GM12878 (cell line): ENCODE measurements around the gene TRIM32. TPM values are rescaled to one million over a fixed set of nuclear protein-coding genes. Genes with fewer than 3 reads are reported as not detected.

Experiments
- ATAC-seq: fragments of 200-7000 bp; cut with Tn5 transposase; 3 replicates; pipeline ENCODE4 v1.9.1; 2020; ENCODE audit warnings: mild to moderate bottlenecking, moderate library complexity
- BruUV-seq: library from RNA; stranded (reverse); fragments of 400-500 nt; replicated peaks from 2 replicates; lab custom pipeline; 2021; lab: Mats Ljungman, UMichigan
- CTCF ChIA-PET: fragments of 300-600 bp; sonication (Branson Sonifier 250); formaldehyde crosslinking; extraction: SDS; loops from one replicate; lab custom pipeline; 2021; ENCODE audit warnings: inconsistent platforms; lab: Yijun Ruan, JAX
- POLR2A ChIA-PET: fragments of 350-600 bp; formaldehyde crosslinking; extraction: SDS; loops from one replicate; lab custom pipeline; 2021; ENCODE audit warnings: inconsistent platforms; lab: Charles Lee
- RAD21 ChIA-PET: fragments of 300-600 bp; sonication (Branson Sonifier 250); formaldehyde crosslinking; loops from one replicate; lab custom pipeline; 2023; ENCODE audit warnings: antibody characterized with exemption; ENCODE audit not compliant: unreplicated experiment; lab: Charles Lee
- SMC1A ChIA-PET: fragments of 300-600 bp; sonication (Branson Sonifier 250); formaldehyde crosslinking; loops from one replicate; lab custom pipeline; 2023; ENCODE audit not compliant: unreplicated experiment, uncharacterized antibody; lab: Charles Lee
- DNase-seq: peaks from one replicate; pipeline ENCODE4 v3.0.0-alpha.2; 2011; ENCODE audit warnings: low read depth, low spot score
- FAIRE-seq: peaks from 3 replicates; lab custom pipeline; 2011; peaks lifted over from hg19 to GRCh38; lab: Jason Lieb, UNC
- H2AFZ ChIP-seq: 2 replicates; pipeline ENCODE4 v1.6.0; 2011; ENCODE audit warnings: low read depth, low read length, control low read depth; ENCODE audit not compliant: control insufficient read depth
- H3K27ac ChIP-seq: 2 replicates; pipeline ENCODE4 v1.5.1; 2011; ENCODE audit warnings: control low read depth; ENCODE audit not compliant: control insufficient read depth, insufficient read depth
- H3K27me3 ChIP-seq, 2 experiments: replicated peaks in 1 of 2; 2 replicates each; pipeline versions ENCODE4 v1.6.0 to v1.6.1; 2011; ENCODE audit warnings: low read length in 1 of 2; ENCODE audit not compliant: control insufficient read depth in 2 of 2, insufficient read depth in 2 of 2
- H3K36me3 ChIP-seq, 2 experiments: 2 replicates each; pipeline ENCODE4 v1.5.1; 2011; ENCODE audit warnings: low read length in 1 of 2; ENCODE audit not compliant: control insufficient read depth in 2 of 2, insufficient read depth in 2 of 2
- H3K4me1 ChIP-seq: 2 replicates; pipeline ENCODE4 v1.6.1; 2011; ENCODE audit warnings: mild to moderate bottlenecking, low read length, moderate library complexity, mixed read lengths; ENCODE audit not compliant: control insufficient read depth, insufficient read depth
- H3K4me2 ChIP-seq: 2 replicates; pipeline ENCODE4 v1.6.0; 2011; ENCODE audit warnings: control low read depth; ENCODE audit not compliant: control insufficient read depth, insufficient read depth
- H3K4me3 ChIP-seq: fragments of 200-600 bp; sonication (generic); 2 replicates; pipeline ENCODE4 v1.5.1; 2016
- H3K79me2 ChIP-seq: 2 replicates; pipeline ENCODE4 v1.6.0; 2011; ENCODE audit warnings: low read length; ENCODE audit not compliant: control insufficient read depth, insufficient read depth
- H3K9ac ChIP-seq: 2 replicates; pipeline ENCODE4 v1.8.0; 2011; ENCODE audit warnings: low read length, control low read depth, mixed read lengths; ENCODE audit not compliant: control insufficient read depth, insufficient read depth
- H3K9me3 ChIP-seq: replicated peaks from 3 replicates; pipeline ENCODE4 v1.5.1; 2011; ENCODE audit warnings: mild to moderate bottlenecking, low read length; ENCODE audit not compliant: control insufficient read depth, insufficient read depth
- H4K20me1 ChIP-seq: 2 replicates; pipeline ENCODE4 v1.6.0; 2011; ENCODE audit not compliant: control insufficient read depth, insufficient read depth
- MYB ChIP-seq: fragments of 150-350 bp; IDR thresholded peaks from 2 replicates; pipeline ENCODE4 v1.6.1; 2014; ENCODE audit warnings: mild to moderate bottlenecking, low read depth, low read length, borderline replicate concordance
- NFXL1 ChIP-seq: fragments of 450-650 bp; IDR thresholded peaks from 2 replicates; pipeline ENCODE4 v1.6.1; 2017; ENCODE audit warnings: antibody characterized with exemption, mild to moderate bottlenecking, borderline replicate concordance
- NR2C1 ChIP-seq: fragments of 450-650 bp; IDR thresholded peaks from 2 replicates; pipeline ENCODE4 v1.6.1; 2017; ENCODE audit warnings: antibody characterized with exemption, mild to moderate bottlenecking, moderate library complexity
- POU2F2 ChIP-seq: IDR thresholded peaks from 3 replicates; pipeline ENCODE4 v1.6.1; 2011; ENCODE audit warnings: low read depth, mild to moderate bottlenecking, low read length, borderline replicate concordance
- SP1 ChIP-seq: IDR thresholded peaks from one replicate; pipeline ENCODE4 v1.6.1; 2011; ENCODE audit warnings: low read depth, low read length
- SRF ChIP-seq, 2 experiments: IDR thresholded peaks; 2 replicates each; pipeline ENCODE4 v1.6.1; 2011; ENCODE audit warnings: low read depth in 2 of 2, low read length in 2 of 2, mild to moderate bottlenecking in 1 of 2, moderate library complexity in 1 of 2
- TARDBP ChIP-seq: IDR thresholded peaks from 2 replicates; pipeline ENCODE4 v1.6.1; 2016; ENCODE audit warnings: borderline replicate concordance
- TCF12 ChIP-seq: IDR thresholded peaks from 2 replicates; pipeline ENCODE4 v1.6.1; 2011; ENCODE audit warnings: low read depth, mild to moderate bottlenecking, low read length
- ZNF24 ChIP-seq: fragments of 450-650 bp; IDR thresholded peaks from 2 replicates; pipeline ENCODE4 v1.6.1; 2017; ENCODE audit warnings: antibody characterized with exemption, mild to moderate bottlenecking
- WGBS: methylation state at CpG from one replicate; pipeline ENCODE4 v1.1.6; 2016; ENCODE audit warnings: low lambda C conversion rate; ENCODE audit not compliant: insufficient replicate concordance, insufficient coverage; ENCODE audit errors: missing lambda C conversion rate; 5-methylcytosine and 5-hydroxymethylcytosine counted together
- in situ Hi-C: fragments of 300-500 bp; cut with MboI; formaldehyde crosslinking; loops from 9 replicates; pipeline ENCODE4 v1.14.3; 2018; ENCODE audit warnings: mixed read lengths
- intact Hi-C: fragments of 100-400 bp; cut with micrococcal nuclease; formaldehyde crosslinking; loops from one replicate; pipeline ENCODE4 v1.14.2; 2022; ENCODE audit not compliant: unreplicated experiment
- polyA plus RNA-seq, 11 experiments: library from polyadenylated mRNA; depleted of rRNA in 4 of 11; unstranded in 6 of 11; stranded (reverse) in 5 of 11; fragments of >200 nt; fragmentation: Nextera tagmentation in 4 of 11; fragmentation: Illumina TruSeq in 1 of 11; extraction: Ambion mirVana in 4 of 11; extraction: Trizol in 1 of 11; gene quantifications; 1 replicate in 1 of 11; 2 replicates in 10 of 11; pipeline versions ENCODE4 v1.2.1 to v1.2.3, GENCODE V29; 2011 to 2016; ENCODE audit warnings: inconsistent platforms in 2 of 11, missing spikeins in 2 of 11, low read depth in 1 of 11
- total RNA-seq, 4 experiments: library from RNA; depleted of rRNA in 3 of 4; stranded (reverse); fragments of >200 nt in 3 of 4; fragmentation: Illumina TruSeq in 1 of 4; extraction: Trizol in 1 of 4; gene quantifications; 2 replicates each; pipeline versions ENCODE4 v1.2.1 to v1.2.3, GENCODE V29; 2013 to 2021
- TF ChIP-seq, protein P1 (sequence below): fragments of 450-650 bp; formaldehyde crosslinking; IDR thresholded peaks from 2 replicates; pipeline ENCODE4 v1.5.0; 2022; ENCODE audit warnings: mild to moderate bottlenecking, missing genetic modification characterization
- TF ChIP-seq, protein P2 (sequence below): fragments of 450-650 bp; IDR thresholded peaks from 2 replicates; pipeline ENCODE4 v1.6.1; 2017; ENCODE audit warnings: antibody characterized with exemption, mild to moderate bottlenecking, moderate library complexity
- TF ChIP-seq, protein P3 (sequence below): fragments of 450-650 bp; formaldehyde crosslinking; IDR thresholded peaks from 2 replicates; pipeline ENCODE4 v1.4.0; 2022; ENCODE audit warnings: mild to moderate bottlenecking, moderate library complexity
- TF ChIP-seq, protein P4 (sequence below), 3 experiments: IDR thresholded peaks in 2 of 3; conservative IDR thresholded peaks in 1 of 3; 2 replicates each; pipeline ENCODE4 v1.5.1; 2011; ENCODE audit warnings: low read depth in 3 of 3, low read length in 3 of 3, mild to moderate bottlenecking in 3 of 3, control low read depth in 2 of 3, moderate library complexity in 2 of 3, inconsistent platforms in 1 of 3, mixed read lengths in 1 of 3; ENCODE audit not compliant: control insufficient read depth in 2 of 3, insufficient read depth in 1 of 3; ENCODE audit errors: extremely low read depth in 1 of 3

The TRIM32 gene
- total and polyA plus RNA-seq, 10 of the 15 experiments (the other 5 are each of a cell fraction or from before 2014, with no cell fraction given), result 7.1 to 23.8 (median 12.2) TPM

DNA sequence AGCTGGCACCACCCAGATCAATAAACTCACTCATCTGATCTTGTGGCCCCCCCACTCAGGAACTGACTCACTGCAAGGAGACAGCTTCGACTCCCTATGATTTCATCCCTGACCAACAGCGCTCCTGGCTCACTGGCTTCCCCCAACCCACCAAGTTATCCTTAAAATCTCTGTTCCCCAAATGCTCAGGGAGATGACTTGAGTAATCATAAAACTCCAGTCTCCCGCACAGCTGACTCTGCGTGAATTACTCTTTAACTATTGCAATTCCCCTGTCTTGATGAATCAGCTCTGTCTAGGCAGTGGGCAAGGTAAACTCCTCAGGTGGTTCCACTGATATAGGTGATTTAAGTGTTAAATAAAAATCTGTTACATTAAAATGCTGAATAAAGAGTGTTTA is 1.9 kb upstream of the TRIM32 start:
- in situ Hi-C loops, result no loop called here
- ChIA-PET CTCF (interaction anchor here (1.4 to 1.6 kb wide), 3 partner anchors 21 to 51 kb away, joined by 3 to 5 read pairs (median 5); no protein-coding TSS in a partner anchor), SMC1A (interaction anchor here (0.5 to 1.7 kb wide), 3 partner anchors 23 to 129 kb away, joined by 3 to 6 read pairs (median 4); no protein-coding TSS in a partner anchor), POLR2A (no interaction called here), RAD21 (no interaction called here)
- Histone ChIP-seq H2AFZ (no peak overlapping the region), H4K20me1 (no peaks in the 10 kb centered on the region), H3K9ac (no peak overlapping the region), H3K27ac (no peak overlapping the region), H3K4me1 (no peaks in the 10 kb centered on the region; the same call in 1 of the 2 replicates), H3K36me3 (no peaks in the 10 kb centered on the region), H3K27me3 (no peaks in the 10 kb centered on the region), H3K4me3 (no peak overlapping the region), H3K79me2 (peaks cover 34% of the 10 kb centered on the region), H3K4me2 (no peak overlapping the region), H3K9me3 (no peaks in the 10 kb centered on the region)
- BruUV-seq, result no TSS peak
- ATAC-seq (no peak), DNase-seq (no peak), FAIRE-seq (no peak)
- WGBS, result 99% methylated on average over 4 of the region's 4 CpGs
- intact Hi-C loops, result no loop called here
- no peak for TF ChIP-seq SP1
- no peak for TF ChIP-seq TCF12
- TF ChIP-seq, protein P1, sequence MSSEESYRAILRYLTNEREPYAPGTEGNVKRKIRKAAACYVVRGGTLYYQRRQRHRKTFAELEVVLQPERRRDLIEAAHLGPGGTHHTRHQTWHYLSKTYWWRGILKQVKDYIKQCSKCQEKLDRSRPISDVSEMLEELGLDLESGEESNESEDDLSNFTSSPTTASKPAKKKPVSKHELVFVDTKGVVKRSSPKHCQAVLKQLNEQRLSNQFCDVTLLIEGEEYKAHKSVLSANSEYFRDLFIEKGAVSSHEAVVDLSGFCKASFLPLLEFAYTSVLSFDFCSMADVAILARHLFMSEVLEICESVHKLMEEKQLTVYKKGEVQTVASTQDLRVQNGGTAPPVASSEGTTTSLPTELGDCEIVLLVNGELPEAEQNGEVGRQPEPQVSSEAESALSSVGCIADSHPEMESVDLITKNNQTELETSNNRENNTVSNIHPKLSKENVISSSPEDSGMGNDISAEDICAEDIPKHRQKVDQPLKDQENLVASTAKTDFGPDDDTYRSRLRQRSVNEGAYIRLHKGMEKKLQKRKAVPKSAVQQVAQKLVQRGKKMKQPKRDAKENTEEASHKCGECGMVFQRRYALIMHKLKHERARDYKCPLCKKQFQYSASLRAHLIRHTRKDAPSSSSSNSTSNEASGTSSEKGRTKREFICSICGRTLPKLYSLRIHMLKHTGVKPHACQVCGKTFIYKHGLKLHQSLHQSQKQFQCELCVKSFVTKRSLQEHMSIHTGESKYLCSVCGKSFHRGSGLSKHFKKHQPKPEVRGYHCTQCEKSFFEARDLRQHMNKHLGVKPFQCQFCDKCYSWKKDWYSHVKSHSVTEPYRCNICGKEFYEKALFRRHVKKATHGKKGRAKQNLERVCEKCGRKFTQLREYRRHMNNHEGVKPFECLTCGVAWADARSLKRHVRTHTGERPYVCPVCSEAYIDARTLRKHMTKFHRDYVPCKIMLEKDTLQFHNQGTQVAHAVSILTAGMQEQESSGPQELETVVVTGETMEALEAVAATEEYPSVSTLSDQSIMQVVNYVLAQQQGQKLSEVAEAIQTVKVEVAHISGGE (CRISPR knock-in tag), result no peak
- no peak for TF ChIP-seq POU2F2
- TF ChIP-seq MYB, result no peak
- TF ChIP-seq SRF (IDR thresholded peaks at IDR 0.05; ENCODE audit: low read depth in 2 of 2, low read length in 2 of 2), result no peak
- TF ChIP-seq ZNF24, result no peak
- TF ChIP-seq NFXL1, result no peak
- TF ChIP-seq, protein P2, sequence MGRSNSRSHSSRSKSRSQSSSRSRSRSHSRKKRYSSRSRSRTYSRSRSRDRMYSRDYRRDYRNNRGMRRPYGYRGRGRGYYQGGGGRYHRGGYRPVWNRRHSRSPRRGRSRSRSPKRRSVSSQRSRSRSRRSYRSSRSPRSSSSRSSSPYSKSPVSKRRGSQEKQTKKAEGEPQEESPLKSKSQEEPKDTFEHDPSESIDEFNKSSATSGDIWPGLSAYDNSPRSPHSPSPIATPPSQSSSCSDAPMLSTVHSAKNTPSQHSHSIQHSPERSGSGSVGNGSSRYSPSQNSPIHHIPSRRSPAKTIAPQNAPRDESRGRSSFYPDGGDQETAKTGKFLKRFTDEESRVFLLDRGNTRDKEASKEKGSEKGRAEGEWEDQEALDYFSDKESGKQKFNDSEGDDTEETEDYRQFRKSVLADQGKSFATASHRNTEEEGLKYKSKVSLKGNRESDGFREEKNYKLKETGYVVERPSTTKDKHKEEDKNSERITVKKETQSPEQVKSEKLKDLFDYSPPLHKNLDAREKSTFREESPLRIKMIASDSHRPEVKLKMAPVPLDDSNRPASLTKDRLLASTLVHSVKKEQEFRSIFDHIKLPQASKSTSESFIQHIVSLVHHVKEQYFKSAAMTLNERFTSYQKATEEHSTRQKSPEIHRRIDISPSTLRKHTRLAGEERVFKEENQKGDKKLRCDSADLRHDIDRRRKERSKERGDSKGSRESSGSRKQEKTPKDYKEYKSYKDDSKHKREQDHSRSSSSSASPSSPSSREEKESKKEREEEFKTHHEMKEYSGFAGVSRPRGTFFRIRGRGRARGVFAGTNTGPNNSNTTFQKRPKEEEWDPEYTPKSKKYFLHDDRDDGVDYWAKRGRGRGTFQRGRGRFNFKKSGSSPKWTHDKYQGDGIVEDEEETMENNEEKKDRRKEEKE, result no peak
- TF ChIP-seq NR2C1, result no peak
- TF ChIP-seq, protein P3, sequence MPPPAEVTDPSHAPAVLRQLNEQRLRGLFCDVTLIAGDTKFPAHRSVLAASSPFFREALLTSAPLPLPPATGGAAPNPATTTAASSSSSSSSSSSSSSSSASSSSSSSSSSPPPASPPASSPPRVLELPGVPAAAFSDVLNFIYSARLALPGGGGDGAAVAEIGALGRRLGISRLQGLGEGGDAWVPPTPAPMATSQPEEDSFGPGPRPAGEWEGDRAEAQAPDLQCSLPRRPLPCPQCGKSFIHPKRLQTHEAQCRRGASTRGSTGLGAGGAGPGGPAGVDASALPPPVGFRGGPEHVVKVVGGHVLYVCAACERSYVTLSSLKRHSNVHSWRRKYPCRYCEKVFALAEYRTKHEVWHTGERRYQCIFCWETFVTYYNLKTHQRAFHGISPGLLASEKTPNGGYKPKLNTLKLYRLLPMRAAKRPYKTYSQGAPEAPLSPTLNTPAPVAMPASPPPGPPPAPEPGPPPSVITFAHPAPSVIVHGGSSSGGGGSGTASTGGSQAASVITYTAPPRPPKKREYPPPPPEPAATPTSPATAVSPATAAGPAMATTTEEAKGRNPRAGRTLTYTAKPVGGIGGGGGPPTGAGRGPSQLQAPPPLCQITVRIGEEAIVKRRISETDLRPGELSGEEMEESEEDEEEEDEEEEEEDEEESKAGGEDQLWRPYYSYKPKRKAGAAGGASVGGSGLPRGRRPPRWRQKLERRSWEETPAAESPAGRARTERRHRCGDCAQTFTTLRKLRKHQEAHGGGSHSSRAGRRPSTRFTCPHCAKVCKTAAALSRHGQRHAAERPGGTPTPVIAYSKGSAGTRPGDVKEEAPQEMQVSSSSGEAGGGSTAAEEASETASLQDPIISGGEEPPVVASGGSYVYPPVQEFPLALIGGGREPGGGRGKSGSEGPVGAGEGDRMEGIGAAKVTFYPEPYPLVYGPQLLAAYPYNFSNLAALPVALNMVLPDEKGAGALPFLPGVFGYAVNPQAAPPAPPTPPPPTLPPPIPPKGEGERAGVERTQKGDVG (CRISPR knock-in tag), result no peak
- TF ChIP-seq, protein P4, sequence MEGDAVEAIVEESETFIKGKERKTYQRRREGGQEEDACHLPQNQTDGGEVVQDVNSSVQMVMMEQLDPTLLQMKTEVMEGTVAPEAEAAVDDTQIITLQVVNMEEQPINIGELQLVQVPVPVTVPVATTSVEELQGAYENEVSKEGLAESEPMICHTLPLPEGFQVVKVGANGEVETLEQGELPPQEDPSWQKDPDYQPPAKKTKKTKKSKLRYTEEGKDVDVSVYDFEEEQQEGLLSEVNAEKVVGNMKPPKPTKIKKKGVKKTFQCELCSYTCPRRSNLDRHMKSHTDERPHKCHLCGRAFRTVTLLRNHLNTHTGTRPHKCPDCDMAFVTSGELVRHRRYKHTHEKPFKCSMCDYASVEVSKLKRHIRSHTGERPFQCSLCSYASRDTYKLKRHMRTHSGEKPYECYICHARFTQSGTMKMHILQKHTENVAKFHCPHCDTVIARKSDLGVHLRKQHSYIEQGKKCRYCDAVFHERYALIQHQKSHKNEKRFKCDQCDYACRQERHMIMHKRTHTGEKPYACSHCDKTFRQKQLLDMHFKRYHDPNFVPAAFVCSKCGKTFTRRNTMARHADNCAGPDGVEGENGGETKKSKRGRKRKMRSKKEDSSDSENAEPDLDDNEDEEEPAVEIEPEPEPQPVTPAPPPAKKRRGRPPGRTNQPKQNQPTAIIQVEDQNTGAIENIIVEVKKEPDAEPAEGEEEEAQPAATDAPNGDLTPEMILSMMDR (IDR thresholded peaks at IDR 0.05 in 2 of 3, conservative IDR thresholded peaks at IDR 0.05 in 1 of 3; ENCODE audit: control insufficient read depth in 2 of 3, extremely low read depth in 1 of 3, insufficient read depth in 1 of 3, low read depth in 3 of 3, low read length in 3 of 3), result no peak
- TF ChIP-seq TARDBP, result no peak
